ENCODE measurements around the gene IFRD2.
A peak's percentile ranks its signal among the peaks of the same experiment; 100 is the strongest.
"Not testable (repeated sequence)": the region's sequence is repeated elsewhere in the genome, so short reads cannot be mapped to it uniquely, and the experiment has no call there.

IFRD2 gene

DNA sequence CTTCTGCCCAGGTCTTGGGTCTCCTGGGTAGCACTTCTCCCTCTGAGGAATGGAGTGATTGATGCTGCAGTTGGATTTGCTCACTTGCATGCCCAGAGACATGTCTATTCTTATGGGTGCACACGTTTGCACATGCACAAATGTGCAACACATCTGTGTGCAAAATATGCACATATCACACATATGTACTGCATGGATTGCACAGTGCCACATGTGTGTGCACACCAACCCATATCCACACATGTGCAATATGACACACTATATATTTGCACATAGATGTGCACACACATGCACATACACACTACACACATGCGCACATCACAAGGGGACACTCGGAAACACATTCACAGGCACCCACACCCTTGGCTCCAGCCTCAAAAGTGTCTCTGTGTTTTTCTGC lies 24.0 kb downstream of the IFRD2 start:
- no peak for DNase-seq (ENCODE audit: low spot score)

DNA sequence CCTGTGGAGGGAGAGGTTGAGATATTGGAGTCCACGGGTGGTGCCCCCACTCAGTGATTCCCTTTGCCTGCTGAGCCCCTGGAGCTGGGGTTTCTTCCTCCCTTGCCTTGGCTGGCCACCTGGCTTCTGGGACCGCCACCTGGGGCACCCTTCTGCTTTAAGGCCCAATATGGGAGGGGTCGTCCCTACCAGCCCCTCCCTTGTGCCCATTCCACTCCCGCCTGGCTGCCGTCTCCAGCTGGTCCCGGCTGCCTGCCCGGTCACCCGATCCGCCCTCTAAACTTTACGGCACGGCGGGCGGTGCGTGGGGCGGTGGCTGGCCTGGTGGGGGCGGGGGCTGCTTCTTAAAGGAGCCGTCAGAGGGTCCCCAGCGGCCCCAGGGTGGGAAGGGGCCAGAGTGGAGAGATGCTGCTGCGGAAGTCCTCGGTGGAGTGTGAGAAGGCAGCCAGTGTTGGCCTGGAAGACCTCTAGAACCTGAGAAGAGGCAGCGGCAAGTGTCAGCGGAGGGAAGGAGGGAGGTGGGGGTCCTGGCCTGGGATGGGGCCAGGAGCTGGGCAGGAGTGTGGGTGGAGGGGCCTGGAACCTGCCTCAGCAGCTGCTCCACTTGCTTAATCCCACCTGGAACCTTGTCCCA lies 24.8 kb downstream of the IFRD2 start:
- DNase-seq (ENCODE audit: low spot score) = peak; percentile 85

DNA sequence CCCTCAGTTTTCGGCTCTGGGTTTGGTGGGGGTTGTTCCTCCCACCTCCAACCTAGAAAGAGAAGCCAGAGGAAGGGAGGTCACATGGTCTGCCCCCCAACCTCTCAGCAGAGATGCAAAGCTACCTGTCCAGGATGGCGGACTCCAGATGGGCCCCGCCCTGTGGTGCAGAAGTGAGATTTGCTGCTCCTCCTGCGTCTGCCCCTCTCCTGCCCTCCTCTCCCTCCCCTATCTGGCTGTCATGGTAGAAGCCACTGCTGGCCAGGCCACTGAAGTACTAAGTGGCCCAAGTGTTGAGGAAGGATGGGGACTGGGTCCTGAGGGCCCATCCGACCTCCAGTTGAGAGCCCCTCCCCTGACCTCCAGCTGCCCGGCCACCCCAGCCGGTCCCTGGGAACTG lies 25.4 kb downstream of the IFRD2 start:
- DNase-seq (ENCODE audit: low spot score) = no peak

DNA sequence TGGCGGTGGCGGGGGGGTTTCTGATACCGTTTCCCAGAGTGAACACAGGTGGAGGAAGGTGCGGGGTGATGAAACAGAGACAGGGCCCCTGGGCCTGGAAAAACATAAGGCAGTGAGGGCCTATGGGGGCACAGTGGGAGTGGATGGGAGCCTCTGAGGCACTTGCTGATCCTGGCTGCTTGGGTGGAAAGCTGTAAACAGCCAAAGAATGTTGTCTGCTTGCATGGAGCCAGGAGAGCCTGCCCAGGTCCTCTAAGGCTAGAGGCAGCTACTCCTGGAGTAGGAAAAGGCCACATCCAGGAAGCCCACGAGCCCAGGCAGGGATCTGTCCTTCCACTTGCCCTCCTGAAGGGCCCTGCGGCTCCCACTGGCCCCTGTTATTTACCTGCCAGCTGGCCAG lies 26.2 kb downstream of the IFRD2 start:
- no peak for DNase-seq (ENCODE audit: low spot score)

DNA sequence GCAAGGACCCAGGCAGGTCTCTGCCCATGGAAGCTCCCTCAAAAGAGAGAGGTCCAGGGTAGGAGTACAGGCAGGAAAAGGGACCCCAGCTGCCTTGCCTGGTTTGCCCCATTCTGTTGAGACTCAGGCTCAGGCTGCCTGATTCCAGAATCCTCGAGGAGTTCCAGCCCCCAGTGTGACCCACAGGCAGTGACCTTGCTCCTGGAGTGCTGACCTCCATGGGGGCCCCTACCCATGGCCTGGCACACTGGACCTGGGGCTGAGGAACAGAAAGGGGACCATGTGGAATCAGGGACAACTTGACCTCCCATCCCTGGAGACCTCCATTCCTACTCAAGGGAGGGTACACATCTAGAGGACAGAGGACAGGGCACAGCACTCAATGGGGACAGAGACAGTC lies 26.7 kb downstream of the IFRD2 start:
- DNase-seq (ENCODE audit: low spot score) = no peak

DNA sequence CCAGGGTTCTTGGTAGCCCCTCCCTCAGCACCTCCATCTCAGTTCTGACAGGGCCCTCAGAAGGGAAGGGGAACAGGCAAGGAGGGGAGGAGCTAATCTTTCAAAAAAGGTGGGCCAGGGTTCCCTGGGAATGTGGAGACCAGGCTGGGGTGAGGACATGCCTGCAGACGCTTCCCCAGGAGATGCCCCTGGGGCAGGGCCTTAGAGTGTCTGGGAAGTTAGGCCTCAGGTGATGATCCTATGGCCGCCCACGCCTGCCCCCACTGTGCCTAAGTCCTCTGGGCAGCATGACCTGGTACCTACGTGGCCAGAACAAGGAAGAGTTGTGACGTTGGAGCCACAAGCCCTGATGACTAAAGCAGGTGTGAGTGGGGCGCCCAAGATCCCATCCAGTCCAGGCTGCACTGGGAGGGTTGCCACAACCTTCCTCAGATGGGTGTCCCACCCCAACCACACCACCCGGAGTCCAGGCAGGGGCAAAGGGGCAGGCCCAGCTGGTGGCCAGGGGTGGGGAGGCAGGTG lies 27.2 kb downstream of the IFRD2 start:
- DNase-seq (ENCODE audit: low spot score) = no peak

DNA sequence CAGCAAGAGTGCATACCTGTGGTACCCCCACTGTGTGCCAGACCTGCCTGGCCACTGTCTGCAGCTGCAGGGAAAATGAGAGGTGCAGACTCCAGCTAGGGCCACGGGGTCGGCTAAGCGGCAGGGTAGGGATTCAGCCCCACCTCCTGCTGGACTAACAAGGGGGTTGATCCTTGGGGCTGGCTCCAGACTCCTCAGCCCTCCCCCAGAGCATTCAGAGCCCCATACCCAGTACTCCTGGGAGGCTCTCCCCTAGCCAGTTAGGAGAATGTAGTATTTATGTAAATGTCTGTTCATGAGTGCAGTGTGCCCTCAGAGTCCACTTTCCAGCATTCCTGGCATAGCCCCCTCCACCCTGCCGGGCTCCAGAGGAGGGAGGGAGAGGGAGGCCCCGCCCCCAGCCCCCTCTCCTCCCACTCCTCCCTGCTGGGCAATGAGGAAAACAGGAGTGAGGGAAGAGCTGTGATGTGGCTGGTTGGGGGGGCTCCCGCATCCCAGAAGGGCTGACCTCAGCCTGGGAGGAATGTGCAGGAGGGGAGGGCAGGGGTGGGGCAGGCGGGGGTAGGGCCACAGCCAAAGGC lies 27.8 kb downstream of the IFRD2 start:
- DNase-seq (ENCODE audit: low spot score) = peak; percentile 92

DNA sequence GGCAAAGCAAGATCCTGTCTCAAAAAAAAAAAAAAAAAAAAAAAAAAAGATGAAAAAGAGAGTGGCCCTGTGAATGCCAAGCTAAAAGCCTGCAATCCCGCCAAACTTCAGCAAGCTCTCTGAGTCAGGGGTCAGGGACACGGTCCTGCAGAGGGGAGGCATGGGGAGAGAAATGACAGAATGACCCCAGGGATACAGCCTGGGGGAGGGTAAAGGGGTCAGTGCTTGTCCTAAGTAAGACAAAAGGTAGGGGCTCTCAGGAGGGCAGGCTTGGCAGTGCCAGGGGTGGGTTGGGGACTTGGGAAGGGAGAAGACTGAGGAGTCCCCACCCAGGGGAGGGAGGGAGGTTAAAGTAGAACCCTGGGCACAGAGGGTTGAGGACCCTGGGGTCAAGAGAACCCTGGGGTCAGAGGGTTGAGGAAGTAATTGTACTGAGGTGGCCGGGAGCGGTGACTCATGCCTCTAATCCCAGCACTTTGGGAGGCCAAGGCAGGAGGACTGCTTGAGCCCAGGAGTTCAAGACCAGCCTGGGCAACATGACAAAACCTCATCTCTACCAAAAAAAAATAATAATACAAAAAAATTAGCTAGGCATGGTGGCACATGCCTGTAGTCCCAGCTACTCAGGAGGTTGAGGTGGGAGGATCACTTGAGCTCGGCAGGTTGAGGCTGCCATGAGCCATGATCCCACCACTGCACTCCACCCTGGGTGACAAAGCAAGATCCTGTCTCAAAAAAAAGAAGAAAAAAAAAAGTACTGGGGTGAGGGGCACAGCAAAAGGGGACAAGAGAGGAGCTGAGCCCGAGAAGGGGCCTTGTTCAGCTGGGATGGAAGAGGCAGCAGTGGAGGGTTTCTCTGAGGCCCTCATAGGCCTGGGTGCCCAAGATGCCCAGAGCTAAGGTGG lies 28.5 kb downstream of the IFRD2 start:
- no peak for DNase-seq (ENCODE audit: low spot score)

DNA sequence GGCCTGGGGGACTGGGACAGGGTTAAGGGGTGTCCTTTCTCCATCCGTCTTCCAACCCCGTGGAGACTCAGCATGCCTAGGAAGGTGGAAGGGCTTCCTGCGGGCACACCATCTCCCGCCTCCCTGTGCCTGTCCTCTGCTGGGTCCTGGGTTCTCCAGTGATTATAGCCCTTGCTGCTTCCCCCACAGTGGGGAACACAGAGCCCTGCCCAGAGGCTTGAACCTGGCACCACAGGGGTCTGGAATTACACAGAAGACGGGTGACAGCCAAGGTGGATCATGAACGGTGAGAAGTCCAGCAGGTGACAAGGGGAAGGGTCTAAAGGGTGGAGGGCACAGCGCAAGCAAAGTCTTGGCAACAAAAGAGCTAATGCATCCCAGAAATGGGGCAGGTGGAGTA lies 29.5 kb downstream of the IFRD2 start:
- no peak for DNase-seq (ENCODE audit: low spot score)

DNA sequence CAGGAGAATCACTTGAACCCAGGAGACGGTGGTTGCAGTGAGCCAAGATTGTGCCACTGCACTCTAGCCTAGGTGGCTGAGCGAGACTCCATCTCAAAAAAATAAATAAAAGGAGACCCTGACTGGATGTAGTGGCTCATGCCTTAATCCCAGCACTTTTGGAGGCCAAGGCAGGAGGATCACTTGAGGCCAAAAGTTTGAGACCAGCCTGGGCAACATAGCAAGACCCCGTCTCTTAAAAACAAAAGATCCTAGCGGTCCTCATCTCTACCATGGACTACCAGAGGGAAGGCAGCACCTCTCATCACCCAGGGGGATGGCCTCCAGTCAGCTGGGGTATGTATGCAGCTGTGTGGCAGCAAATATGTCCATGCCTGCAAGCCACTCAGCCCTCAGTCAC lies 30.0 kb downstream of the IFRD2 start:
- not testable (repeated sequence) for DNase-seq (ENCODE audit: low spot score)

DNA sequence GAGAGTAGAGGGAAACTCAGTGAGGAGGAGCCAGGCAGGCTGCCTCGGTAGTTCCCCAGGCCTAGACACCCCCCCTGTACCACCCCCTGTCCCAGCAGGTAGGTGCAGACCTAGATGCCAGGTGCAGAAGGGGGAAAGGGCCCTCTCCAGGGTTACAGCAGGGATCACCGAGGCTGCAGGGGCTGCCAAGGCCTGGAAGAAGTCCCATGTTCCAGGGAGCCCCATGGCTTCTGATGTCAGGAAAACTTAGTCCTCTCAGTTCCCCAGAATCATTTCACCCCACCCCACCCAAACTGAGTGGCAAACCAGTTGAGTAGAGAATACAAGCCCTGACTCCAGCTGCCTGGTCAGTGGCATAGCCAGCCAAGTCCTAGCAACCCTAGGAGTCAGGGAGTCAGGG lies 30.7 kb downstream of the IFRD2 start:
- DNase-seq (ENCODE audit: low spot score) = no peak

DNA sequence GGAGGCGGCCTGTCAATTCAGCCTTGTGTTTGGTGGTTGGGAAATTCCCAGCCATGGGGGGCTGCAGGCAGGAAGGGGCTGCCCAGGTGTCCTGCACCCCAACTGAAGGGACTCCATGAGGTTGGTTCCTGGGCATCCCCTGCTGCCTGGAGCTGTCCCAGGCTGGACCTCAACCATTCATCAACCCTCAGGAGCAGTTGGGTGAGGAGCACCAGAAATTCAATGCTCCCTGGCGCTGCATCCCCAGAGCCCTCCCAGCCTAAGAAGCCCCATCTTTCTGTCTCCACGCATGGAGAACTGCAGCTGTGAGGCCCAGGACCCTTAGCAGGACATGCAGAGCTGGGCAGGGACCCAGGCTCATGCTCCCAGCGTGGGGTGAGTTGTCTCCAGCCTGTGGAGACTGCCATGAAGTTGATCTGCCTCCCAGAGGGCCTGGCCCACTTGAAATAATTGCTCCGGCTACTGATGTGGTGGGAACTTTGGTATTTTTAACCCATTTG lies 31.2 kb downstream of the IFRD2 start:
- no peak for DNase-seq (ENCODE audit: low spot score)

DNA sequence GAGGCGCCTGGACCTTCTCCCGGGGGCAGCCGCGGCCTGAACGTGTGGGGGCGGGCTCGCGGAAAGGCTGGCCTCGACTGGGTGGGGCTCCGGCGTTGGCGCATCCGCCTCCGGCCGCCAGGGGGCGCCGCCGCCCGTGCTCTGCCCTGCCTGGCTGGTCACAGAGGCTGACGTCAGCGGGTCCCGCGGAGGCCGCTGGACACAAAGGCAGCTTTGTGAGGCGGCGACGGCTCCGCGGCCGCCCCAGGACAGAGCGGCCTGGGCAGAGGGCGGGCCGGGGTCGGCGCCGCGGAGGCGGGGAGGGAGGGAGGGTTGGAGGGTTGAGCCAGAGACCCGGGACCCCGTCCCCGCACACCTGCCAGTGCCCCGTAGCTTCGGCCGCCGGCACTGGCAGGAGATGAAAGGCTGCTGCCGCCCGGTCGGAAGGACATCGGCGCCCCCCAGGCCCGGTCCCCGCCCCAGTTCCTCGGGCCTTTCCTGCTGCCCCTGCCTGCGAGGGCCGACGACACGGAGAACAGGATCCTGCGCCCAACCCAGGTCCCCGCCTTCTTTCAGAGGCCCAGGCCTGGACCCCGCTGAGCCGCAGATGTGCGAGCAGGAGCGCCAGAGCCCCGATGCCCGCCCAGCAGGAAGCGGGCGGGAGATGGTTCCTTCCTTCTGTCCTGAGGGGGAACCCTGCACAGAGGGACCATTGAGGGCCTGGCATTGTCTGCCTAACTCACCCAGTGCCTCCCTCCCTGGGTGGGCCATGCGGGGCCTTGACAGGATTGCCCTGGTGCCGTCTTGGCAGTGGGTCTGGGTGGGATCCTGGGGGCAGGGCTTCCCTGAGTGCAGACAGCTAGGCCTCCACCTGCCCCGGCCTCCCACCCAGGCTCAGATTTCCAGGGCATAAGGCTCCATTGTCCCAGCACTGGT lies 31.9 kb downstream of the IFRD2 start:
- peak; percentile 97 for DNase-seq (ENCODE audit: low spot score)

DNA sequence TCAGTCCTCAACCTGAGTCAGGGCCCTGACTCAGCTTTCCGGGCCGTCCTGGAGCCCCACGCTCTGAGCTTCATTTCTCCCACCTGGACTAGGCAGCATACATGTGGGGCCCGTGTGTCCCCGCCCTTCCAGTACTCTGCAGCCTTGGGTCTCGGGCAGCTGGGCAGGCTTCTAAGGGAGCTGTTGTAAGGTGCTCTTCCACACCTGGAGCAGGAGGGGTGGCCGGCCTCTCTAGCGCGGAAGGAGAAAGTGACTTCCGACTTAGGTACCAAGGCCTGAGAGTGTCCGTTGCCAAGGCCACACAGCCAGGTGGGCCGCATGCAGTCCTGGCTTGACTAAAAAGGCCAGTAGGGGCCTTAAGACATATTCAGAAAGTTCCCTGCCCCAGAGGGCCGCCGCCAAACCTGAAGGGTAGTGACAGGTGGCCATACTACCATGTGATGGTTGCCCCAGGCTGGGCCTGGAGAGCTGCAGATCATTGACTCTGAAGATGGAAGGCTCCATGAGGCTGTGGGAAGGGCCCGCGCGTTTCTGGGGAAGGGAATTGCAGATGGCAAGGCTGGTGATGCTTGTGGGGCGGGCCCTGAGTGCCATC lies 32.7 kb downstream of the IFRD2 start:
- no peak for DNase-seq (ENCODE audit: low spot score)

DNA sequence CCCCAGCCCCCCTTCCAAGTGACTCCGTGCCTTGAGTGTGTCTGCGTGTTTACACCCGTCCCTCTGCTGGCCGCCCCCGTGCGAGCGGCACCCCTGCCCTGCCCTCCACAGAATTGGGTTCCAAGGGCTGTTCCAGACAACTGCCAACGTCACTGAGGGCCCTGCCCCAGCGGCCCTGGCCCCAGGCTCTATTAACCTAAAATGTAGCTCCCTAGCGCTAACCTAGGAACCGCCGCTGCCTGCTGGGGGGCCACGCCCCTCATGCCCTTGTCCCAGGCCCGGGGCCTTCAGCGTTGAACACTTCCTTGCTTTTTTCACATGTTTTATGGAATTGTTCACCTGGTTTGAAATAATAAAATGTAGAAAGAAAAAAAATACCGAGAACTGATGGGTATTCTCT lies 33.2 kb downstream of the IFRD2 start:
- no peak for DNase-seq (ENCODE audit: low spot score)

DNA sequence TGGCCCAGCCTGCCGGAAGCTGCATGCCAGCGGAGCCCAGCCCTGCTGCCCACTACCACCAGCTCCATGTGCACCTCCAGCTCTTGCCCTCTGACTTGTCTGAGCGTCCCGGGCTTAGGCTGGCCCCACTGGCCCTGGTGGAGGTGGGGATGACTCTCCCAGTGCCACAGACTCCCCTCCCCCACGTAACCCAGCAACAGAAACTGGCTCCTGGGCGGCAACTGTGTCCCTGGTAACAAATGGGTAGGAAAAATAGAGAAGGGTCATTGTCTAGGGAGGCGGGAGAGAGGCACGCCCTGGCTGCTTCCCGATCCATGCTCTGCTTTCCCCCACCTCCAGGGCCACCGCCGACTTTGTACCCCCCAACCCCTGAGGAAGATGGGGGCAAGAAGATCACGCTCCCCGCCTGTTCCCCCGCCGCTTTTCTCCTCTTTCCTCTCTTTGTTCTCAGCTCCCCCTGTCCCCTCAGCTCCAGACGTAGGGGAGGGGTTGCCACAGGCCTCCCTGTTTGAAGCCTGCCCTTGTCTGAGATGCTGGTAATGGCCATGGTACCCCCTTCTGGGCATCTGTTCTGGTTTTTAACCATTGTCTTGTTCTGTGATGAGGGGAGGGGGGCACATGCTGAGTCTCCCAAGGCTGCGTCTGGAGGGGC lies 34.1 kb downstream of the IFRD2 start:
- DNase-seq (ENCODE audit: low spot score) = no peak

DNA sequence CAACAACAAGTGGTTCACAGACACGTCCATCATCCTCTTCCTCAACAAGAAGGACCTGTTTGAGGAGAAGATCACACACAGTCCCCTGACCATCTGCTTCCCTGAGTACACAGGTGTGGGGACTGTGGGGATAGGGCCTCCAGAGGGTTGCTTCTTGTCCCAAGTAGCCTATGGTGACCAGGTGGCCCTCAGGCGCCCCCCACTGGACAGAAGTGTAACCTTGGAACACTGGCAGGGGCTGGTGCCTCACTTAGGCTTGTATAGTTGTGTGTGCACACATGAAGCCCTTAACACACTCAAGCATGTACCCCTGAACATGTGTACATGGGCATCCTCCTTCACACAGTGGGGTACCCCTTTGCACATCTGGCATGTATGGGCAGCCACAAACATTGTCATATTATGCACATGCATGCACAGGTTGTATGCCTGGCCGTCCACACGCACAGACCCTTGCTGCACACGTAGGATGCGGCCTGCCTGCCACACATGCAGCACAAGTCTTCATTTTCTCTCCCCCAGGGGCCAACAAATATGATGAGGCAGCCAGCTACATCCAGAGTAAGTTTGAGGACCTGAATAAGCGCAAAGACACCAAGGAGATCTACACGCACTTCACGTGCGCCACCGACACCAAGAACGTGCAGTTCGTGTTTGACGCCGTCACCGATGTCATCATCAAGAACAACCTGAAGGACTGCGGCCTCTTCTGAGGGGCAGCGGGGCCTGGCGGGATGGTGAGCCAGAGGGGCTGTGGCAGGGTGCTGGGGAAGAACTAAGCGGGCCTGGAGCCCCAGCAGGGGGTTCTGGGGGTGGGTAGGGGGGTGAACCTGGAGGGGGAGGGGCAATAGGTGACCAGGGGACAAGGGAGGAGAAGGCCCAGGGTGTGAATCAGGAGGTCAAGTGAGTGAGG lies 35.0 kb downstream of the IFRD2 start:
- no peak for DNase-seq (ENCODE audit: low spot score)

DNA sequence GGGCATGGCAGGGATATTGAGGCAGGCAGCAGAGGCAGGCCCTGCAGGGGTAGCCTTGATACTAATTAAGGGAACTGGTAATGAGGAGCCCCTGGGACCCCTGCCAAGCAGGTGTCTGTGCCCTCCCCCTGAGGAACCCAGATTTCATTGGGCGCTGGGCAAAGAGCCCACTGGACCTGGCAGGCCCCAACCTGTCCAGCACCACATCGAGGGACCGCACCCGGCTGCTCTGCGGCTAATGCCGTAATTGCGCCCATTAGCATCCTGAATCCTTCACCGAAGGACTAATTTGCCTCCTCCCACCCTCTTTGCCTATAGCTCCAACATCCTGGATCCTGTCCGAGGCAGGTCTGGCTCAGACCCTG lies 37.0 kb downstream of the IFRD2 start:
- DNase-seq (ENCODE audit: low spot score) = no peak

DNA sequence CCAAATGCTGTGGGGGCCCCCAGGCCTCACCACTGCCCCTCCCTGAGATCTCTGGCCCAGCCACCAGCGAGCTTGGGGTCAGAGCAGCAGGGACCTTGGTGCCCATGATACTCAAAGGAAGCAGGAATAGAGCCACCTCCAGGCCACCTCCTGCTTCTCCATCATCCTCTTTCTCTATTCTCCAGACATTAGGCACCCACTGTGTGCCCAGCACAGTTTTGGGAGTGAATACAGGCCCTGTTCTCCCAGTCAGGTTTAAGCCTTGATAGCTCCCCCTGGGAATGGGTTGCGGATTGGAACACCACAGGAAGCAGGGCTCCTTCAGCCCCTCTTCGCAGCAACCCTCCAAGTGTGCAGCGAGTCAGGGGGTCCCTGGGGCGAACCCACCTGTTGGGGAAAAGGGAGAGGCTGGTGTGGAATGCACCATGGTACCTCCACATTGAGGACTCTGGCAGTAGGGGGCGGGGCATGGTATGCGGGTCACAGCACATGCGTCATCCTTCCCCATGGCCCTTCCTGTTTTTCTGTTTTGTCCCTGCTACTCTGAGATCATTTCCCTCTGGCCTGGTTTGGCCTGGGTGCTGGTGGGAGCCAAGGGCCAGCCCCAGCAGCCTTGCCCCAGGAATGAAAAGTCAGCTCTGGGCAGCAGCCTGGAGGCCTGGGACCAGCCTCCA lies 37.5 kb downstream of the IFRD2 start:
- DNase-seq (ENCODE audit: low spot score) = no peak
